Stimulated activated CD4-positive, alpha-beta T cell treated with anti-CD3 and anti-CD28 coated beads, TNF-alpha, amount 100 ng/mL, for 24 hours (primary cell): ENCODE measurements around the gene TBK1.
"Not testable (repeated sequence)": the region's sequence is repeated elsewhere in the genome, so short reads cannot be mapped to it uniquely, and the experiment has no call there.

Source experiments
- DNase-seq, 3 experiments: peaks; one replicate each; pipeline ENCODE4 v3.0.0-alpha.2; 2020; ENCODE audit warnings: low read depth in 3 of 3

TBK1 gene

DNA sequence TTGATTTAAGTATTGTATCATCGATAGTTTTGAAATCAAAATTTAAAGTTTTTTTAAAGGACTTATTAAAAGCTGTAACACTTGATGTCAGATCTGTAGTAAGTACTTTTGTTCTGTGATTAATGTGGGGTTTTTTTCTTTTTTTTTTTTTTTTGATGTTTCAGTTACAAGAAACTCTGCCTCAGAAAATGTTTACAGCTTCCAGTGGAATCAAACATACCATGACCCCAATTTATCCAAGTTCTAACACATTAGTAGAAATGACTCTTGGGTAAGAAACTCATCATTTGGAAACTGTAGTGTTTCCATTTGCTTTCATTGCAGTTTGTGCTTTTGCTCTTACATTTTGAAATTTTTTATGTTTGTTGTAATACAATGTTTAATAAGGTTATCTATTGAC lies 45.6 kb downstream of the TBK1 start:
- no peak for DNase-seq

DNA sequence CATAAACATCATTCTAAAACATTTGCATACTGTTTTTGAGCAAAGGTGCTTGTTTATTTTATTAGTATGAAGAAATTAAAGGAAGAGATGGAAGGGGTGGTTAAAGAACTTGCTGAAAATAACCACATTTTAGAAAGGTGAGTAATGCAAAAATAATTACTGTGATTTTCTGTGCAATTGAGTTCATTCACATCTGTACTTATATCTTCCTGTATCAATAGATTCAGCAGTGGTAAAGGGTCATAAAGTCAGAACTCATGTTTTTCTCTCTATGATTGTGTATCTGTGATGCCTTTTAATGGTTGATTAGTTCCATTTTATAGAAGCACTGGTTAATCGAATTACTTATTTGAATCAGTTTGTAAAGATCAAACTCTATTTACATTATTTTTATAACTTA lies 46.0 kb downstream of the TBK1 start:
- DNase-seq = no peak

DNA sequence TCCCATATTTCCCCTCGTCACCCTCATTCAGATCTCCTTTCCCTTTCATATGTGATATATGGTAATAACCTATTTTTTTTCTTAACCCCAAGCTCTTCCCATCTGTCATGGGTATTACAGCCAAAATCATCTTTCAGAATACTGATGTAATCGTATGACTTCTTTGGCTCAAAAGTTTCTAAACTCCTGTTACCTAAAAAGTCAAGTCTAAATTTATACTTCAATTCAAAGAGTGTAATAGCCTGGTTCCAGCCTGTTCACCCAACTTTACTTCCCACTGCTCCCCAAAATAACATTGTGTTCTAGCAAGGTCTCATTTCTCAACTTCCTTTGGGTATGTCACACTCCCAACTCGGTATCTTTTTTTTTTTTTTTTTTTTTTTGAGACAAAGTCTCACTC lies 48.5 kb downstream of the TBK1 start:
- DNase-seq = no peak

DNA sequence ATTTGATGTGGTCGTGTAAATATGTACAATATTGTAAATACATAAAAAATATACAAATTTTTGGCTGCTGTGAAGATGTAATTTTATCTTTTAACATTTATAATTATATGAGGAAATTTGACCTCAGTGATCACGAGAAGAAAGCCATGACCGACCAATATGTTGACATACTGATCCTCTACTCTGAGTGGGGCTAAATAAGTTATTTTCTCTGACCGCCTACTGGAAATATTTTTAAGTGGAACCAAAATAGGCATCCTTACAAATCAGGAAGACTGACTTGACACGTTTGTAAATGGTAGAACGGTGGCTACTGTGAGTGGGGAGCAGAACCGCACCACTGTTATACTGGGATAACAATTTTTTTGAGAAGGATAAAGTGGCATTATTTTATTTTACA lies 49.6 kb downstream of the TBK1 start:
- DNase-seq = no peak

DNA sequence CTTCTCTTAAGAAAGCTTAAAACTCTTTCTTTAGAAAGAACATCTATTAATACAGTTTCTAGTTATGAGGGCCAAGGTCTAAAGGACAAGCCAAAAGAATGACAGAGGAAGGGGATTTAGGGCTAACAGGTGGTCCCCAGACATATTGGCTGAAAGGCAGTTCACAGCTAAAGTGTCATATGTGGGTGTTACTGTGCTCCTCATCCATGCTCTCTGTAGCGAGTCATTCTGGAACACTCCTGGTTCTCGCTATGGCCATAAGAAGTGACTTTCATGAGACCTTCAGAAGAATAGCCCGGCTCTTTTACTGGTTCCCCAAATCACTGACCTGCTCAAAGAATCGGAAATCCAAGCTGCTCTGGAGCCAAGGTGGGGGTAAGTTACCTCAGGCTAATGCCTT lies 55.0 kb downstream of the TBK1 start:
- DNase-seq = no peak

DNA sequence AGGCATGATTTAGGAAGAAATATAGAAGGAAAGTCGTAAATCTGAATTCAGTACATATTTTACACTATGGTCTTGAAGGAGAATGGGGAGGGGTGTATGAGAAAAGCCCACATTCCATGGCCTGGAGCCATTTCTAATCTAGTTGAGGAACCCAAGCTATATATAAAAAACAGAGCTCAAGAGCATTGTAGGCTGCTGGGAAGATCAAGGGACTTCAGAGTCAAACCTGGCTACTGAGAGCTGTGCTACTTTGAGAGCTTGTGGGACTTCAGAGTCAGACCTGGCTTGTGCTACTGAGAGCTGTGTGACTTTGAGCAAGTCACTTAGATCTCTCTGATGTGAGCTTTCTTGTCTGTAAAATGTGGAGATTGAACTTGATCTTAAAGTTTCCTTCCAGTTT lies 58.7 kb downstream of the TBK1 start:
- no peak for DNase-seq

DNA sequence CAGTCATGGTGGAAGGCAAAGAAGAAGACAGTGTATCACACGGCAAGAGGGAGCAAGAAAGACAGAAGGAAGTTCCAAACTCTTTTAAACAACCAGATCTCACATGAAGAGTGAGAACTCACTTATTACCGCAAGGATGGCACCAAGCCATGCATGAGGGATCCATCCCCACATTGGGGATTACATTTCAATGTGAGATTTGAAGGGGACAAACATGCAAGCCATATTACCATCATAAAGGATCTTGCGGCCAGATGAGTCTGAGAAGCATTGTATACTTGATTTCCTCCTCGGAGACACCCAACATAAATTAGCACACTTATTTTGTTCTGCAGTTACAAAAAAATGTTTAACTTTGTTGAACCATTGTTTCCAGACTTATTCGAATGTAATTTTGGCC lies 66.5 kb downstream of the TBK1 start:
- DNase-seq = no peak

DNA sequence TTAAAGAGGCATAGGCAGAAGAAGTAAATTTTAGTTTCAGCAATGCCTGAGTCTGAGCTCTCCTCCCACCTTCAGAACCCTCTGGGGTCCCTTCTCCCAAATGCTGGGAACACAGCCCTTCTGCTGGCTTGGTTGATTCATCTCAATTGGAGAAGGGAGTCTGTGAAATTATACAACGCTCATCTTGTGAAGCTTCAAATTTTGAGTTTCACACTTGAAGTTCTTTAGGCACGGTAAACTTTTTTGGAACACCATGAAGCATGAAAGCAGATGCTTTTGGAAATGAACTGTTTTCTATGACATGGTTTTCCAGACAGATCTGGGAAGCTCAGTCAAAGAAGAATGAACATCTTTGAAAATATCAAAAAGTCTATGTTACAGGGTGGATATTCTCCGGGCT lies 69.9 kb downstream of the TBK1 start:
- DNase-seq = no peak

DNA sequence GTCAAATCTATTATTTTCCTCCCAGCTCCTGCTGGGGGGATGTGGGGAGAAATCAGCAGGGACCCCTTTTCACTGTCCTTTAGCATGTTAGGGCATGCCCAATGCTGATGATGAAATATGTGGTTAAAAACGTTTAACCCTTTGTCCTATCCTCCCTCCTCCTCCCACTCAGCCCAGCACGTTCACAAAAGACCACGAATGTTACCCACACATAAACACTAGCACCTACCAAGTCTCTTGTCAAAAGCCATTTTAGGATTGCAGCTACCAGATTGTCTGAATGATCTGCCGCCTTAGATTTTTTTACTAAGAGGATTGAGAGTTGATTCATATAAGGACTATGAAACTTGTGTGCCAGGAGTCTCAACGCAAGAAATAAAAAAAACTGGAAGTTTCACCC lies 70.4 kb downstream of the TBK1 start:
- no peak for DNase-seq

DNA sequence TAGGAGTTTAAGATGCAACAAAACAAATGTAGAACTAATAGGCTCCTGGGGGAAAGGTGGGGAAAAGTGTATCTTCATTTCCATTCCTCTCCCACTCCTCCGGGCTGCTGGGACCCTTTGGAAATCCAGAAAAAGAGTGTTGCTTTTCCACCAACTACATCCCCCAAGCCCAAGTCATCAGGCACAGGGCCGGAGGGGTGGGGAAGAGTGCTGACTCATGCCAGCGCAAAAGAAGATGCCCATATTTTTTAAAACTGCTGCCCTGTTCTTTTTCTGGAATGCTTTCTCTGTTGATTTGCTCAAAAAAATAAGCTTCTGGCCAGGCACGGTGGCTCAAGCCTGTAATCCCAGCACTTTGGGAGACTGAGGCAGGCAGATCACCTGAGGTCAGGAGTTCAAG lies 70.9 kb downstream of the TBK1 start:
- DNase-seq = no peak

DNA sequence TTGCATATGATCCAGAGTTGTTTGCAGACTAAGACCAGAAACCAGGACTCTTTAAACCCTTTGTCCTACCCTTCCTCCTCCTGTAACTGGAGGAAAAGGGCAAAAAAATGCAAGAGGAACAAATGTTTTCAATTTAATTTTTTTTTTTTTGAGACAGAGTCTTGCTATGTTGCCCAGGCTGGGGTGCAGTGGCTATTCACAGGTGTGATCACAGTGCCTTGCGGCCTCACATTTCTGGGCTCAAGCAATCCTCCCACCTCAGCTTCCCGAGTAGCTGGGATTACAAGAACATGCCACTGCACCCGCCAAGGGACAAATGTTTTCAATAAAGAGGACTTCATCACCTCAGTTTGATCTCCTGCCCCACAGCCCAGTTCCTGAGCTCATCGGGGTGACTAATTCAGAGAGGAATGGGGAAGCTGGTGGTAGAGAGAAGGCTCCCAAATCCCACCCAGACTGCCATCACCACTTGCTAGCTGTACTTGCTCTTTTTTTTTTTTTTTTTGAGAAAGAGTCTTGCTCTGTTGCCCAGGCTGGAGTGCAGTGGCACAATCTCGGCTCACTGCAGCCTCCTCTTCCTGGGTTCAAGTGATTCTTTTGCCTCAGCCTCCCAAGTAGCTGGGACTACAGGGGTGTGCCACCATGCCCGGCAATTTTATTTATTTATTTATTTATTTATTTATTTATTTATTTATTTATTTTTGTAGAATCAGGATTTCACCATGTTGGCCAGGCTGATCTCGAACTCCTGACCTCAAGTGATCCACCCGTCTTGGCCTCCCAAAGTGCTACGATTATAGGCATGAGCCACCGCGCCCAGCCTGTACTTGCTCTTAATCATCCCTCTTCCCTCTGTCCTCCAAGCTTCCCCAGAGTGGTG lies 71.9 kb downstream of the TBK1 start:
- DNase-seq = not testable (repeated sequence)

DNA sequence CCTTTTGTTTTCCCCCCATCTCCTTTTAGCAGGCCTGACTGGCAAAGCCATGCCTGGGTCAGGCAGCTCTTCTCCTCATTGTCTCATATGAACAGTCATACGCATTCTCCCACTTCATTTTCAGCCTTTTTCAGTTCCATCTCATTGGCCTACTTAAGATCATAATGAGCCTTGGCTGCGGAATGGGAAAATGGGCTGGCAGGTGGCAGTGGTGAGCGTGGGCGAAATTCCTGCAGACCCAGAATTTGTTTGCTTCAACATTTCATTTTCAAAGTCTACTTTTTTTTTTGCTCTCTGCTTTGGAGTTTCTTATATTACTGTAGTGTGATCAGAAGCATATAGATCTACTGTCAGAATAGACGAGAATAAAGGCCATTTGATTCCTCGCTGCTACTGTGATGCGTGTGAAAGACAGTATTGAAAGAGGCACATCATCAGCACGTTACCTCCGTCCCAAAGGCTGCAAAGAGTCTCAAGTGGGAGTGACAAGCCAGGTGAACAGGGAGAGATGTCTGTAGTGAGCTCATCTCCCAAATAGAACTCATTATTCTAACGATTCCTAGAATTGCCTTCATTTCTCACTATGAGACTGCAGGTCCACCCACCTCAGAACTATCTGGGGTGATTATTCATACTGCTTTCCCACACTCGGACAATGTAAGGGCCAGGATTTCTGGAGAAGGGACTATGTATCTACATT lies 73.7 kb downstream of the TBK1 start:
- no peak for DNase-seq

DNA sequence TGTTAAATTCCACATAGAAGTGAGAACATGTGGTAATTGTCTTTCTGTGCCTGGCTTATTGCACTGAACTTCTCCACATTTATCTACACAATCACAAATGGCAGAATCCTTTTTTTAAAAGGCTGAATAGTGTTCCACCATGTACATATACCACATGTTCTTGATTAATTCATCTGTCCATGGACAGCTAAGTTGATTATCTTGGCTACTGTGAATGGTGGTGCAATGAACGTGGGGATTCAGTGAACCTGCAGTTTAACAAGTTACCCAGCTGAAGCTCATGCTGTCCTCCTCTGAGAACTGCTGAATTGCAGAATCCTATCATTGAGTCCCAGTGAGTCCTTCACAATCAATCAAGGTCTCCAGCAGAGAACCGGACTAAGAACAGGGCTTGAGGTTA lies 74.9 kb downstream of the TBK1 start:
- no peak for DNase-seq

DNA sequence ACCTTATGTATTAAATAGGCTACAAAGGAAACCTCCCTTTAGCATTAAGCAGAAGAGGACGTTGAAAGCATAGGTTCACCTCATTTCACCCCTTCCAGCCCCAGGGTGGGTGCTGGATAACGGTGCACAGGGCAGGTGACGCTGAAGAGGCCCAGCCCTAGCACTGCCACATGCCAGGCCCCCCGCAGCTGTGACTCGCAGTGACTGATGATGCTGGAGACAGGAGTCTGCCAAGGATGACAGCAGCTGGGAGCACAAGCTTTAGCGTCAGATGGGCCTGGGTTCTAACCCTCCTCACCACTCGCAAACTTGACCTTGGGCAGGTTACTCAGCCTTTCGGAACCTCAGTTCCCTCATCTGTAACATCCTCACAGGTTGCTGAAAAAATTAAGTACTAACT lies 76.7 kb downstream of the TBK1 start:
- no peak for DNase-seq

DNA sequence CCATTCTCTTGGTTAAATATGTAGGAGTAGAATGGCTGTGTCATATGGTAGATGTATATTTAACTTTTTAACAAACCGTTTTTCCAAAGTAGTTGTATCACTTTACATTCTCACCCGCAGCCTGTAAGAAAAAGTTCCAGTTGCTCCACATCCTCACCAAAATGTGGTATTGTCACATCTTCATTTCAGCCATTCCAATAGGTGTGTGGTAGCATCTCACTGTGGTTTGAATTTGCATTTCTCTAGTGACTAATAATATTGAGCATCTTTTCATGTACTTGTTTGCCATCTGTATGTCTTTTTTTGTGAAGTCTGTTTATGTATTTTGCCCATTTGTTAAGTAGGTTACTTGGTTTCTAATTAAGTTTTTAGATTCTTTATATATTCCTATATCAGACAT lies 78.6 kb downstream of the TBK1 start:
- no peak for DNase-seq

DNA sequence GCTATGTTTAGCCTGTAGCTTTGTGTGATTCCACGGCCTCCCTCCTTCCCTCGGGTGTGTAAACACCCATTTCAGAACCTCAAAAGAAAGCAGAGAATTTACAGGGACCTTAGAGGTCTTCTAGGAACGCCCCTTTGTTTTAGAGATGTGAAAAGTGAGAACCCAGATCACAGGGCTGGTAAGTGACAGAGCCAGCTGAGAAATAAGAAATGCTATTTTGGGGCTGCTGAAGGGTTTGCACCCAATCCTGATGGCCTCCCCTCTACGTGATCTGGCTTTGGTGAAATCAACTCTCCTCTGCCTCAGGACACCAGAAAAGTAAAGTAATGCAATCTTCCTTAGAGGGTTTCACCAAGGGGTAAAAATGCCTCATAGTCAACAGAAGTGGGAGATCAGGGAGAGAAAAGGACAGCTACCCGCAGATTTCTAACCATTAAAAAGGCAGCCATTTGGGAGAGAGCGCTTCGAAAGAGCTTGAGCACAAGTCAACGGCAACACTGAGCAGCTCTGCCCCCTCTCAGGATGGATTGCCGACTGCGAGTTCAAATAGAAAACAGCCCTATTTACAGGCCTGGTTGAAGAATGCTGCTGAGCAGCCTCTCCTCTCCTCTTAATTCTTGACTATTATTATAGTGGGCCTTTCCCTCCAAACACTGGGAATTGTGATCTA lies 79.9 kb downstream of the TBK1 start:
- DNase-seq = no peak

DNA sequence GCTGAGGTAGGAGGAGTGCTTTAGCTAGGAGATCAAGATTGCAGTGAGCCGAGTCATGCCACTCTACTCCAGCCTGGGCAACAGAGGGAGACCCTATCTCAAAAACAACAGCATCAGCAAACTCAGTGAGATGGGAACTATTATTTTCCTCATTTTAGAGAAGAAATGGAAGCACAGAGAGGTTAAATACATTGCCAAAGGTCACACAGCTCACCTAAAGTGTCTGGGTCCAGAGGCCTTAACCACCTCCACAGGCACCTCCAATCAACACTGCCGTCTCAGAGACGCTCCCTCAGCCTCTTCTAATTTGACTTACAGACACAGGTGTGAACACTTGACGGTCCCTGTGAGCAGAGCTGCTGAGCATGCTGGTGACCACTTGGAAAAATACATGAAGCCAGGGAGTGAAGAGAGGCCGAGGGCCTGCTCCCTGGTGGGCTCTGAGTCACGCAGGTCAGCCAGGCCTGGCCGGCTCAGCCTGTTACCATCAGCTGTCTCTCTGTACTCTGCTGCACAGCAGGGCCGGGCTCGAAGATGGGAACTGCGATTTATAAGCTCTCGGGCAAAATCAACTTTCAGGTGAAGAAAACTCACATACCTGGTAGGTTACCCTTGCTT lies 80.9 kb downstream of the TBK1 start:
- DNase-seq = no peak

DNA sequence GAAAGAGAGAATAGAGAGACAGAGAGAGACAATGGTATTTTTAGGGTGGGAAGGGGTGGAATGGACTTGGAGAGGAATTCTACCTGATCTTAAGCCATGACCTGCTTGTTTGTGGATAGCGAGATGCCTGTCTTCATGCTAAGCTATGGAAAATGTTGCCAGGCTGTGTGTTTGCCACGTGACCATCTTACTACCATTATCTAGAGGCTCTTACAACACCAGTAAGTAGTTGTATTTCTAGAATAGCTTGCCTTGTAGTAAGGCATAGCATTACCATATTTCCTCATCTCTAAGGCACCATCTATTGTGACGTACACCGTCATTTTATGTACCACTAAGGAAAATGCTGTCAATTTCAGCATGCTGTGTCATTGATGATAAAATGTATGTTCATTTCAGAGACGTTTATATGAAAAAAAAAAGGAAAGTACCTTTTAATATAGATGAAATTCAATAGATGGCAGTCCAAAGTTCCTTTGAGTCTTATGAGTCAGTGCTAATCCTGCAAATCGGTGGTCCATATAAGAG lies 82.8 kb downstream of the TBK1 start:
- DNase-seq = no peak

DNA sequence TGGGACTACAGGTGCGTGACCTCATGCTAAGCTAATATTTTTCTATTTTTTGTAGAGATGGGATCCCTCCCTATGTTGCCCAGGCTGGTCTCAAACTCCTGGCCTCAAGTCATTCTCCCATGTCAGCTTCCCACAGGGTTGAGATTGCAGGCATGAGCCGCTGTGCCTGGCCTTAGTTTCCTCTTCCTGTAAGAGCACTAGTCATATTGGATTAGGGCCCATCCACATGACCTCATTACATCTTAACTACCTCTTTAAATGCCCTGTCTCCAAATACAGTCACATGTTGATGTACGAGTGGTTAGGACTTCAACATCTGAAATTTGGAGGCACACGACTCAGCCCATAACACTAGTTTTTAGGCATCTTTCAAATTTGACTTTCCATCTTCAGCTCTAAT lies 86.2 kb downstream of the TBK1 start:
- DNase-seq = no peak

DNA sequence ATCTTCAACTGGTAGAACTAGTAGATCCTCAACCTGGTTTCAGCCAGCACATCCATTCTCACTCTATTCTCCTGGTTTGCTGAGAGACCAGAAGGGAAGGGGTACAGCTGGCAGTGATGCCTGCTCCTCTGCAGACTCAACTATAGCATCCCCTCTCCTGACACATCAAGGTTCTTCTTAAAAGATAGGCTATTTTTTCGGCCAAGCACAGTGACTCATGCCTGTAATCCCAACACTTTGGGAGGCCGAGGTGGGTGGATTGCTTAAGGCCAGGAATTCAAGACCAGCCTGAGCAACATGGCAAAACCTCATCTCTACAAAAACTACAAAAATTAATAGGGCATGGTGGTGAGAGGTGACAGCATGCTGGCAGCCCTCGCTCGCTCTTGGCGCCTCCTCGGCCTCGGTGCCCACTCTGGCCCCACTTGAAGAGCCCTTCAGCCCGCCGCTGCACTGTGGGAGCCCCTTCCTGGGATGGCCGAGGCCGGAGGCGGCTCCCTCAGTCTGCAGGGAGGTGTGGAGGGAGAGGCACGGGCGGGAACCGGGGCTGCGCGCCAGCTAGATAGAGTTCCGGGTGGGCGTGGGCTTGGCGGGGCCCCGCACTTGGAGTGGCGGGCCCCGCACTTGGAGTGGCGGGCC lies 90.6 kb downstream of the TBK1 start:
- not testable (repeated sequence) for DNase-seq

DNA sequence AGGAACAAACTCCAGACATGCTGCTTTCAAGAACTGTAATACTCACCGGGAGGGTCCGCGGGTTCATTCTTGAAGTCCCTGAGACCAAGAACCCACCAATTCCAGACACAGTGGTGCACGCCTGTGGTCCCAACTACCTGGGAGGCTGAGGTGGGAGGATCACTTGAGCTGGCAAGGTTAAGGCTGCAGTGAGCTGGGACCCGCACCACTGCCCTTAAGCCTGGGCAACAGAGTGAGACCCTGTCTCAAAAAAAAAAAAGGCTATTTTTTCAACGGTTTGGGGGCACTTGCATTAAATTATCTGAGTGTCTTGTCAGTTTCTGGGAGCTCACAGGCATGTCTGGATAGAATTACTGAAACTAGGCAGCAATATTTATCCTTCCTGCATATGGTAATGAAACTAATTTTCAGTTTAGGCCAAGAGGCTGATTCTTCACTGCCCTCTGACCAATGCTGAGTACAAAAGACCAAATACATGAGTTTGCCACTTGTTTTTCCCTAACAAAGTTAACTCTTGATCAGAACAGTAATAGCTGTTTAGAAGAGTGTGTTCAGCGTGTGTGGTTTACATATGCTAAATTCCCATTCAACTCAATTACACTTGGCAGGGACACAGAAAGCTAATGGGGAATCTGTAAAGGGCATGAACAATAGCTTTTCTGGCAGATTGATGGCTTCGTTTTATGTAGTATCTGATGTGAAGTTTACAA lies 92.6 kb downstream of the TBK1 start:
- DNase-seq = no peak
